HAP-1 (cell line): Measurements from ENCODE around the gene MPO.

Experiments used
- DNase-seq, 2 experiments: peaks; one replicate each; pipeline ENCODE4 v3.0.0-alpha.2; 2016 to 2020; ENCODE audit warnings: low spot score in 2 of 2
- H3K27me3 ChIP-seq: fragments of 250-450 bp; sonication (Bioruptor Pico); 2 replicates; pipeline ENCODE4 v1.5.1; 2020; ENCODE audit warnings: low read depth, mild to moderate bottlenecking, moderate library complexity
- H3K36me3 ChIP-seq: fragments of 250-450 bp; sonication (Bioruptor Pico); replicated peaks from 2 replicates; pipeline ENCODE4 v1.5.1; 2020; ENCODE audit warnings: mild to moderate bottlenecking
- H3K4me1 ChIP-seq: fragments of 250-450 bp; sonication (Bioruptor Pico); 2 replicates; pipeline ENCODE4 v1.5.1; 2020; ENCODE audit warnings: mild to moderate bottlenecking
- H3K4me3 ChIP-seq: fragments of 250-450 bp; sonication (Bioruptor Pico); 2 replicates; pipeline ENCODE4 v1.5.1; 2020; ENCODE audit warnings: mild to moderate bottlenecking, moderate library complexity
- H3K9me3 ChIP-seq: fragments of 250-450 bp; sonication (Bioruptor Pico); 2 replicates; pipeline ENCODE4 v1.5.1; 2020; ENCODE audit warnings: mild to moderate bottlenecking, moderate library complexity
- in situ Hi-C: fragments of 300-500 bp; cut with MboI; formaldehyde crosslinking; loops from 3 replicates; pipeline ENCODE4 v1.14.3; 2020; ENCODE audit warnings: low sequenced_read_pairs, inconsistent platforms, mixed read lengths

Gene MPO

GRCh38 chr17:58239987-58240386, 40.7 kb downstream of the MPO start:
- H3K27me3 ChIP-seq: peaks cover 49% of the 10 kb centered on the region
- in situ Hi-C loops: no loop called here
- no peak for DNase-seq
- no peaks in the 10 kb centered on the region for H3K9me3 ChIP-seq
- no peaks in the 10 kb centered on the region for H3K36me3 ChIP-seq
- H3K4me1 ChIP-seq: no peaks in the 10 kb centered on the region
- H3K4me3 ChIP-seq: no peak overlapping the region

GRCh38 chr17:58238147-58238634, 42.5 kb downstream of the MPO start, which contains the start of gene LPO:
Gene LPO (plus strand): TSS chr17:58238584. CDS start chr17:58242980, 4,396 bp downstream.
- H3K4me1 ChIP-seq: no peaks in the 10 kb centered on the region
- H3K27me3 ChIP-seq: peaks cover 60% of the 10 kb centered on the region
- in situ Hi-C loops: no loop called here
- no peak within 1 kb of the TSS for H3K4me3 ChIP-seq
- no peak for DNase-seq
- no peaks in the 10 kb centered on the region for H3K36me3 ChIP-seq
- no peaks in the 10 kb centered on the region for H3K9me3 ChIP-seq

- in situ Hi-C loops: no loop called here
- H3K9me3 ChIP-seq: no peaks in the 10 kb centered on the region
- H3K36me3 ChIP-seq: no peaks in the 10 kb centered on the region
- H3K4me1 ChIP-seq: no peaks in the 10 kb centered on the region
- no peak for DNase-seq
- peaks cover 65% of the 10 kb centered on the region for H3K27me3 ChIP-seq
- no peak overlapping the region for H3K4me3 ChIP-seq
Measured at GRCh38 chr17:58236394-58236793, 44.3 kb downstream of the MPO start.

- no peaks in the 10 kb centered on the region for H3K36me3 ChIP-seq
- H3K4me3 ChIP-seq: no peak overlapping the region
- no peaks in the 10 kb centered on the region for H3K4me1 ChIP-seq
- in situ Hi-C loops: no loop called here
- DNase-seq: no peak
- H3K27me3 ChIP-seq: peaks cover 65% of the 10 kb centered on the region
- no peaks in the 10 kb centered on the region for H3K9me3 ChIP-seq
Measured at GRCh38 chr17:58235821-58236220, 44.9 kb downstream of the MPO start.

GRCh38 chr17:58234512-58234911, 46.2 kb downstream of the MPO start:
- no peaks in the 10 kb centered on the region for H3K9me3 ChIP-seq
- H3K4me1 ChIP-seq: no peaks in the 10 kb centered on the region
- H3K36me3 ChIP-seq: no peaks in the 10 kb centered on the region
- H3K4me3 ChIP-seq: no peak overlapping the region
- peaks cover 53% of the 10 kb centered on the region for H3K27me3 ChIP-seq
- DNase-seq: no peak
- in situ Hi-C loops: no loop called here

GRCh38 chr17:58233543-58233942, 47.2 kb downstream of the MPO start:
- Histone ChIP-seq H3K4me3 (no peak overlapping the region), H3K27me3 (peaks cover 43% of the 10 kb centered on the region), H3K9me3 (no peaks in the 10 kb centered on the region), H3K36me3 (no peaks in the 10 kb centered on the region), H3K4me1 (no peaks in the 10 kb centered on the region)
- DNase-seq: no peak
- in situ Hi-C loops: no loop called here

- no peaks in the 10 kb centered on the region for H3K4me1 ChIP-seq
- in situ Hi-C loops: no loop called here
- H3K36me3 ChIP-seq: no peaks in the 10 kb centered on the region
- no peaks in the 10 kb centered on the region for H3K9me3 ChIP-seq
- no peak overlapping the region for H3K4me3 ChIP-seq
- peaks cover 40% of the 10 kb centered on the region for H3K27me3 ChIP-seq
- DNase-seq: no peak
Measured at GRCh38 chr17:58232707-58233156, 48.0 kb downstream of the MPO start.

- H3K4me1 ChIP-seq: no peaks in the 10 kb centered on the region
- no peak for DNase-seq
- H3K9me3 ChIP-seq: no peaks in the 10 kb centered on the region
- no peak overlapping the region for H3K4me3 ChIP-seq
- peaks cover 32% of the 10 kb centered on the region for H3K27me3 ChIP-seq
- H3K36me3 ChIP-seq: no peaks in the 10 kb centered on the region
- in situ Hi-C loops: no loop called here
Measured at GRCh38 chr17:58231641-58232040, 49.1 kb downstream of the MPO start.

- Histone ChIP-seq H3K4me1 (no peaks in the 10 kb centered on the region), H3K4me3 (no peak overlapping the region), H3K36me3 (no peaks in the 10 kb centered on the region), H3K27me3 (peaks cover 20% of the 10 kb centered on the region), H3K9me3 (no peaks in the 10 kb centered on the region)
- no peak for DNase-seq
- in situ Hi-C loops: no loop called here
Measured at GRCh38 chr17:58229881-58230280, 50.9 kb downstream of the MPO start.

- no peaks in the 10 kb centered on the region for H3K9me3 ChIP-seq
- H3K36me3 ChIP-seq: no peaks in the 10 kb centered on the region
- no peak for DNase-seq
- H3K4me1 ChIP-seq: no peaks in the 10 kb centered on the region
- no peak overlapping the region for H3K4me3 ChIP-seq
- H3K27me3 ChIP-seq: peaks cover 15% of the 10 kb centered on the region
- in situ Hi-C loops: no loop called here
Measured at GRCh38 chr17:58229384-58229783, 51.4 kb downstream of the MPO start.

- DNase-seq: no peak
- no peaks in the 10 kb centered on the region; the same call in 1 of the 2 replicates for H3K4me1 ChIP-seq
- in situ Hi-C loops: no loop called here
- H3K36me3 ChIP-seq: no peaks in the 10 kb centered on the region
- H3K27me3 ChIP-seq: peaks cover 11% of the 10 kb centered on the region
- no peak overlapping the region for H3K4me3 ChIP-seq
- H3K9me3 ChIP-seq: no peaks in the 10 kb centered on the region
Measured at GRCh38 chr17:58228679-58229078, 52.1 kb downstream of the MPO start.

- H3K36me3 ChIP-seq: no peaks in the 10 kb centered on the region
- DNase-seq: no peak
- in situ Hi-C loops: no loop called here
- no peak overlapping the region for H3K4me3 ChIP-seq
- no peaks in the 10 kb centered on the region for H3K9me3 ChIP-seq
- H3K4me1 ChIP-seq: no peaks in the 10 kb centered on the region; the same call in 1 of the 2 replicates
- H3K27me3 ChIP-seq: peaks cover 3% of the 10 kb centered on the region
Measured at GRCh38 chr17:58227733-58228132, 53.0 kb downstream of the MPO start.

GRCh38 chr17:58224315-58224714, 56.4 kb downstream of the MPO start:
- H3K27me3 ChIP-seq: no peaks in the 10 kb centered on the region; the same call in 1 of the 2 replicates
- in situ Hi-C loops: no loop called here
- H3K4me3 ChIP-seq: no peak overlapping the region
- no peak for DNase-seq
- H3K36me3 ChIP-seq: no peaks in the 10 kb centered on the region
- H3K4me1 ChIP-seq: peaks cover 4% of the 10 kb centered on the region
- no peaks in the 10 kb centered on the region for H3K9me3 ChIP-seq
